ENCODE measurements around the gene ITGAL.
"Not testable (repeated sequence)": the region's sequence is repeated elsewhere in the genome, so short reads cannot be mapped to it uniquely, and the experiment has no call there.

Gene ITGAL

DNA sequence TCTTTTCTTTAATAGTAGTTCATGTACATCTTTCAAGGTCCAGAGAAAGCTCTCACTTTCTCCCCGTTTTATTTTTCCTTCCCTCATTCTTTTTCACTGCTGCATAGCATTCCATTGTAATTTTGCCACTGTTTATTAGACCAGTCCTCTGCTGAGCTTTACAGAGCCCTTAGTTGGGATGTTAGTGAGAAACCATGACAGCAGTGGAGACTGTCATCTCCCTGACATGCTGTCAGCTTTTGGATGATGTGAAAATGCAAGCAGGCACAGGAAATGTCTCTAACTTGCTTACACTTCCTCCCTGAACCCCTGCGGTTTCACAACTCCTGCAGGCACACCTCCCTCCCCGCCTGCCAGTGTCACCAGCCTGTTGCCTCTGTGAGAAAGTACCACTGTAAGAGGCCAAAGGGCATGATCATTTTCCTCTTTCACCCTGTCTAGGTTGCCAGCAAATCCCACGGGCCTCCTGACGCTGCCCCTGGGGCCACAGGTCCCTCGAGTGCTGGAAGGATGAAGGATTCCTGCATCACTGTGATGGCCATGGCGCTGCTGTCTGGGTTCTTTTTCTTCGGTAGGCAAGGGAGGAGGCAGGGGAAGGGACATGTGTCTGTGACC, at the start of gene ITGAL:
Gene ITGAL (plus strand): TSS at position 415 of the 615 bp plus-strand sequence. CDS start 96 bp downstream, at position 511.
- DNase-seq, result peak; percentile 80 to 81

DNA sequence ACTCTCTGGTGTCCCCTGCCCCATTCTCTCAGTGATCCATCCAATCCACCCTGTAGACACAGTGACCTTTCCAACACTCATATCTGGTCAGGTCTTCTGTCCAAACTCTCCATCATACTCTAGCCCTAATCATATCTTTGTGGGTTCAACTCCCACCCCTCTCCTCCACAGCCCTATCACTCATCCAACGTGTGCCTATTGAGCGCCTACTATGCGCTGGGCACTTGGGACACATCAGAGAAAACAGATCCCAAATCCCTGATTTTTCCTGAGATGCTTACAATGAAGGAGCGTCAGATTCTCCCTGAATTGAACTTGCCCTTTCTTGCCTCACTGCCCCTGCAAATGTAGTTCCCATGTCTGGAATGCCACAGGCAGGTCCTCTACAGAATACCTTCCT, 44.5 kb upstream of the ITGAL start:
- no peak for DNase-seq

DNA sequence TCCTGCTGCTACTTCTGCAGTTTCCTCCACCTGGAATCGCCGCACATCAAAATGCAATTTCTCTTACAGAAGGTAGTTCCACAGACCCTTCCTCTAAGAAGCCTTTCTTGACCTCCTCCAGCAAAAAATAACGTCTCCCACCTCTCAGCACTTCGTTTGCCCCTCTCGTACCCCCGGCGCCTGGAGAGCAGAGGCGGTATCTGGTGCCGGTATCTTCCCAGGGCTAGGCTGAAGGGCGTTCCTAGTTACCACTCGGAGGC, 43.2 kb upstream of the ITGAL start:
- DNase-seq, result no peak

DNA sequence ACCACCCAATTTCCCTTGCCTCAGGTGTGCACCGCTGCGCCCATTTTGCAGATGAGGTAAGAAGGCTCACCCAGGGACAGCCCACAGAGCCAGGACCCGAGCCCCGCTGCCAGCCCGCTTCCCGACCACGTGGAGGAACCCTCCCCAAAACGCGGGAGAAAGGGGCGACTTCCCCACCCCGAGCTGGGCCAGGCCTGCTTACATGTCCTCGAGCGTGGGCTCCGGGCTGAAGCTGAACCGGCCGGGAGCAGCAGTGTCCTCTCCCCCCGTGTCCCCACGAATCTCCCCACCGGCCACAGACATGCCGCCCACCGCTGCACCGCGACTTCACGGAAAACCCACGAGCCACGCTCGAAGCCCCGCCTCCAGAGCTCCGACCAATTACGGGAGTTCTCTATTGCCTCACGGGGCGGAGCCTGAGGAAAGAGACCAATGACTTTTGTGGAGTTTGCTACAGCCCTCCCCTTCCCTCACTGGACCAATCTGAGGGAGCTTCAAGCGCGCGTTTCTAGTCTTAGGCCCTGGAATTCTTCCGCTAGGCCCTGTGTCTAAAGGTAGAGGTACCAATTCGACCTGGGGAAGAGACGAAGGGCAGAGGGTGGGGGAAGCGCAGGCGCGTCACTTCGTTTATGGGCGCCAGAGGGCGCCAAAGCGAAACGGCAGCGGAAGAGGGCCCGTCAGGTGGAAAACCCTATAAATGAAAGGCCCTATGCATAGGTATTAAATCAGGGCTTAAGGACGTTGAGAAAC, 42.7 kb upstream of the ITGAL start, which contains the start of gene DCTPP1:
Gene DCTPP1 (minus strand): TSS at position 353 of the 750 bp plus-strand sequence. CDS start 50 bp downstream, at position 303.
- DNase-seq, result peak; percentile 97 to 98

DNA sequence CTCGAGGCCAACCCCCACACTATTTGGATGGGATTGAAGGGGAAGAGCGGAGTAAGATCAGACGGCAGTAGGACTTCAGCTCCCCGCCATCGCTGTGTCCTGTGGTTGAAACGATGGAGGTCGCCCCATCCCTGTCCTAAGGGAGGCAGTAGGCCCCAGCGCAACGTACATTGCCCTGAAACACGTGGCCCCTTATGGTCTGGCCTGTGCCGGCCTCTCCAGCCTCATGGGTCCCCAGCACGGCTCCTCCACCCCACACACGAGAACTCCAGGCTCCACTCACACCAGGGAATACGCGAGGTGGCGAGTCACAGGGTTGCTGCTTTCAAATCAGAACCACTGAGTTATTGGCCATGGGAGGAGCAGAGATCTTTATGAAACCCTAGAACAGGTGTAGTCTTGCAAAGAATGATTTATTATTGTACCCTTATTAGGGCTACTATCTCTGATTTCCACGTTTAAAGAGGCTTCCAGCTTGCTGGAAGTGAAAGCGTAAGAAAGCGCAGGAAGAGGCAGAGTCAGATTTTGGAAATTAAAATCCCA, 42.0 kb upstream of the ITGAL start:
- DNase-seq, result no peak

DNA sequence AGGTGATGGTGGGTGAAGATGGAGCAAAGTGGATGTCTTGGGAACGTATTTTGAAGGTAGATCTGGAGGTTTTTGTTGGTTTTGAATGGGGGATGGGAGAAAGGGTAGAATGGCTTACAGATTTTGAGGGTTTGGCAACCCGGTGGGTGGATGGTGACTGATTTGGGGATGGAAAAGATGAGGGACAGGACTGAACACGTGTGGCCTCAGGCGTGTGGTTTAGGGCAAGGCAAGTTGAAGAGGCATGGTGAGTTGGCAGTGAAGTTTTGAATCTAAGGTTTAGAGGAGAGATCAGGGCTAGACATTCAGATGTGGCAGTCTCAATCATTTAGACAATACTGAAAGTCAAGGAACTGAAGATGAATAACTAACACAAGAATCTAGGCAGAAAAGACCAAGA, 37.7 kb upstream of the ITGAL start:
- DNase-seq, result no peak

DNA sequence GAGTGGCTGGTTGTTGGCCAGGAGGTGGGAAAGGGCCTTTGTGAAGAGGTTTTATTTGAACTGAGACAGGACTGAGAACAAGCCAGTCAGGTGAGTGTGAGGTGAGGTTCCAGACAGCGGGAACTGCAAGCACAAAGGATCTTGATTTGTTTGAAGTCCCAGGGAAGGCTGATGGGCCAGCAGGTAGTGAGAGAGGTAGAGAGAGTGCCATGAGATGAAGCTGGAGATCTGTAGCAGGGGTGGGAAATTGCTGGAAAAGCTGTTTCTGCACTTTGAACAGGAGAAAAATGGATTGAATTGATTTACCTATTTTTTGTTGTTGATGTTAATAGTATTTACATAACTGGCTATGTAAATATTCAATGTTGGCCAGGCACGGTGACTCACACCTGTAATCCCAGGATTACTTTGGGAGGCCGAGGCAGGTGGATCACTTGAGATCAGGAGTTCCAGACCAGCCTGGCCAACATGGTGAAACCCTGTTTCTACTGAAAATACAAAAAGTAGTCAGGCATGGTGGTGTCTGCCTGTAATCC, 35.0 kb upstream of the ITGAL start:
- no peak for DNase-seq

DNA sequence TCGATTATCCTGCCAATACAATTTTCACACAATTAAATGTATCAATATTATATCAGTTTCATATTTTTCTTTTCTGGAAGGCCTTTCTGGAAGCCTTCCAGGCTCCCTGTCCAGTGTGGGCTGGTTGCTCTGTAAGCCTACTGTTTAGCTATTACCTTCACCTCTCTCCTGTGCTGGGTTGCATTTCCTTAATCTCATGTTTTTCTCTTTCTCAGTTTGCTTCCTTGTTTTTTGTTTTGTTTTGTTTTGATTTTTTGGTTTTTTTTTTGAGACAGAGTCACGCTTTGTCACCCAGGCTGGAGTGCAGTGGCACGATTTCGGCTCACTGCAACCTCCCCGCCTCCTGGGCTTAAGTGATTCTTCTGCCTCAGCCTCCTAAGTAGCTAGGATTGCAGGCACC, 33.7 kb upstream of the ITGAL start:
- DNase-seq, result no peak

DNA sequence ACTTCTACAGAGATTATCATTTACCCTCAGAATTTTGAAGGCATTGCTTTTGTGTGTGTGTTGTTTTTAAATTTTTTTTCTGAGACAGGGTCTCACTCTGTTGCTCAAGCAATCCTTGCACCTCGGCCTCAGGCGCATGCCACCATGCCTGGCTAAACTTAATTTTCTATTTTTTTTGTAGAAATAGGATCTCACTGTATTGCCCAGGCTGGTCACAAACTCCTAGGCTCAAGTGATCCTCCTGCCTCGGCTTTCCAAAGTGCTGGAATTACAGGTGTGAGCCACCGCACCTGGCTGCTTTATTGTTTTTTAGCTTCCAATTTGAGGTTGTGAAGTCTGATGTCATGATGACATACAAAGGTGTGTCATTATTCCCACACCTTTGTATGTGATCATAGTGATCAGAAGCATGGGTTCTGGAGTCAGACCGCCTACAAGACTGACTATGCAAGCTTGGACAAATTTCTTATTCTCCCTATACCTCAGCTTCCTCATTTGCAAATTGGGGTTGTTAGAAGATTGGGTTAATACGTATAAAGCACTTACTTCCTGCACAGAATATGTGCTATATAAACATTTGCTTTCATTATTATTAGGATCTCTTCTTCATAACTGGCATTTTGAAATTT, 32.7 kb upstream of the ITGAL start:
- no peak for DNase-seq

DNA sequence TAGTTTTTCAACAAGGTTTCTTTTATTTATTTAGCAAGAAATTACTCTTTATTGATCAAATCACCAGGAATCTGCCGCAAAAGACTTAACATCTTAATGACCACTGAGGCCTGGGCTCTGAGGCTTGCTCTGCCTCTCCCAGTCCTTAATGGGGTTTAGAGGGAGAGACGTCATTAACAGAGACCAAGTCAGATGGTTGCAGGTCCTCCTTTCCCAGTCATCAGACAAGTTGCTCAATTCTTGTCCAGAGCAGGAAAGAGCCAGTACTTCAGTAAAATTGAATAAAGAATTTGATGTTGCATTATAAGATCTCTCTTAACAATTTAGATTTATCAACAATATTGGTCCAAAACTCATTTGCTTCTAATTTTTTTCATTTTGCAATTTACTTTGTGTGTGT, 28.9 kb upstream of the ITGAL start:
- no peak for DNase-seq

DNA sequence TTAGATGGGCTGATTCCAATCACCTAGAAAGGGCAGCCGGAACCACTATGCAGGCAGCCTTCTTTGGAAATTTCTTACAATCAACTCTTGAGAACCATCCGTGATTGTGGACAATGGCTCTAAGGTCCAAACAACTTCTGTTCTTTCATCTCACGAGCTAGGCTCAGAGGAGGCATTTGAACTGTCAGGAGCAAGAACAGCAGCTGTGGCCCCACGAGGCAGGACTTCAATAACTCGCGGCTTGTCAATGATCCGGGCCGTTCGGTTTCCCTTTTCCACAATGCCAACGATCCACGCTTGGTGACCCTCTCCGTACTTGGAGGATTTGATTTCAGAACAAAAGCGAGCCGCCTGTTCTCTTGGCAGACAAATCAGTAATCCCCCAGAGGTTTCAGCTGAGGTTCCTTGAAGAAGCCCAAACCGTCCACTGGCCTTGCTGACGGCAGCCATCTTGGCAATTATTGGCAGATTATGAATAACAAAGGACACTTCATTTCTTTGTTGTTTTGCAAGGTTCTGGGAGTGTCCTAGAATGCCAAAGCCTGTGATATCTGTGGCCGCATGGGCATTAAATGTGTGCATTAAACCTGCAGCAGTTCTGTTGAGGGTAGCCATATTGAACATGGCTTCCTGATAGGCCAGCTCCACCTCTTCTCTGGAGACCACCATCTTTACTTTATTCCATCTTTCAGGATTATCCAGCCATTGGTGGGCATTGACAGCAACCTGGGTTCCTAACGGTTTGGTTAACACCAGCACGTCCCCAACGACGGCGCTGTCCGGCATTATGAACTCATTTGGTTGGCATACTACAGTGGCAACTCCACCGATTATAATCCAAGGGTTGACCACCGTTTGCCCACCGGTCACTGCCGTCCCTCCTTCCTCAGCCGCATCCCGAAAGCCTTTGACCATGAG, 28.1 kb upstream of the ITGAL start:
- no peak for DNase-seq

DNA sequence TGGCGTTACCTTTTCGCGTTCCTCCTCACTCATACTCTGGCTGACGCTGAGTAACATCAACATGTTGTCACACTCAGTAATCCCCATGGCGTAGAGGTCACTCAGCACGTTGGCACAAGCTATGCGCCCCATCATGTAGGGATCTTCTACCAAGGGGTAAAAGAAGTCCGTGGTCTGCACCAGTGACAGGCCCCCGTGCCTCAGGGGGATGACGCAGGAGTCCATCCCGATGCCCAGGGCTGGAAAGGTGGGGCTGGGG, 27.5 kb upstream of the ITGAL start:
- DNase-seq, result no peak

DNA sequence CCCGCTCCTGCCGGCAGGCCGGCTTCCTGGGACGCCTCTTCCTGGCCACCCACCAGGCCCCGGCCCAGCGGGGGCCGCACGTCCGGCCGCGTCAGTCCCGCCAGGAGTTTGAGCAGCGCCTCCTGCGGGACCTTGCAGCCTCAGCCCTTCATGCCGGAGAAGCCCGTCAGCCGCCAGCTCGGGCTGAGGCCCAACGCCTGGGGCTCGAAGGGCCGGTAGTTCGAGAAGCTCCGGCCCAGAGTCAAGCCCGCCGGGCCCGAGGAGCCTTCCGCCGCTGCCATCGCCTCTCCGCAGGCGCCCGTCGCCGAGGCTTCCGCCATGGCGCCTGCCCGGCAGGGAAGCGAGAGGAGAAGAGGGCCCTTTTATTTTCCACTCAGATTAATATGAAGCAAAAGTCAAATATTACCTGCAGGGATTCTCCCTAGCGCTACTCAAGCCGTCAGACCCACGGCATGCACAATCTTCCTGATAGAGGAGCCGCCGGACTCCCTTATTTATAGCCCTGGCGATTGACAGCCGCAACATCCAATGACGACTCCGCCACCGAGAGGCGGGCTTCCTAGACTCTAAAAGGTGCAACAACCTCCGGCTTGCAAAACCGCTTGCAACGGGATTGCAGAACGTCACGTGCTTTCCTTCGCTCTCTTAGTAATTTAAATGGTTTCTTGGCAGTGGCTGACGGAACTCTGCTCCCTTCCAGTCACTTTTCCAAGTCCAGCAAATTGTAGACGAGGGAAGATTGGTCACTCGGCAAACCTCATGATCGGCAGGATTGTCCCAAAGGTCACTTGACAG, 26.9 kb upstream of the ITGAL start, which contains the start of gene SEPHS2:
Gene SEPHS2 (minus strand): TSS at position 467 of the 795 bp plus-strand sequence. CDS start 147 bp downstream, at position 320.
- peak; percentile 89 to 97 for DNase-seq

DNA sequence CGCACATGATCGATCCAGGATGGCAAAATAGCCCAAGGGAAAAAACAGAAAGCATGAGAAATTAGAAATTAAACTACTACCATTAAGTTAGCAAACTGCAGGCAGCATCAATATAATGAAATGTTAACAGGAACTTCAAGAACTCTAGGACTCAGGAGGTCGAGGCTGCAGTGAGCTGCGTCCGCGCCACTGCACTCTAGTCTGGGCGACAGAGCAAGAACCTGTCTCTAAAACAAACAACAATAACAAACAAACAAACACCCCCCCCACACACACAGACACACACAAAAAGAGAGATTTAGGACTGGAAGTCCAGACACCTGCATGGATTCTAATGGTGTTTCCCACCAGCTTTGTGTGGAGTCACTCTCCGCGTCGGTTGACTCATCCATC, 26.3 kb upstream of the ITGAL start:
- no peak for DNase-seq

DNA sequence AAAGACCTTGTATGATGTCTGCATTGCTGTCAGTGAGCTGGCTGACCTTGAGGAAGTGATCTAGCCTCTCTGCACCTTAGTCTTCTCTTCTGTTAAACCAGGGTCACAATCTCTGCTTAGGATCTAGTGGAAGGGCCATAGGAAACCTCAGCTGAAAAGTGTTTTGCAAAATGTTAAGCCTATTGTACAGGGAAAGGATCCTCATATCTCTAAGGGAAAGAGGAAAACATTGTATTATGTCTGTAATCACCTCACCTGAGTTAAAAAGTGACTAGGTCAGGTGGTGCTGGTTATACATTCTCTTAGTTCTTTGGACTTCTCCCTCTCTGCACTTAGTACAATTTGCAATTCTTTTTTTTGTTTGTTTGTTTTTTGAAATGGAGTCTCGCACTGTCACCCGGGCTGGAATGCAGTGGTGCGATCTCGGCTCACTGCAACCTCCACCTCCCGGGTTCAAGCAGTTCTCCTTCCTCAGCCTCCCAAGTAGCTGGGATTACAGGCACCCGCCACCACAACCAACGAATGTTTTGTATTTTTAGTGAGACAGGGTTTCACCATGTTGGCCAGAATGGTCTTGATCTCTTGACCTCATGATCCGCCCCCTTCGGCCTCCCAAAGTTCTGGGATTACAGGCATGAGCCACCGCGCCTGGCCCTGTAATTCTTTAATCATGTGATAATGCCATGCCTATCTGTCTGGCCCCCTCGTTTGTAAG, 24.9 kb upstream of the ITGAL start:
- no peak for DNase-seq

DNA sequence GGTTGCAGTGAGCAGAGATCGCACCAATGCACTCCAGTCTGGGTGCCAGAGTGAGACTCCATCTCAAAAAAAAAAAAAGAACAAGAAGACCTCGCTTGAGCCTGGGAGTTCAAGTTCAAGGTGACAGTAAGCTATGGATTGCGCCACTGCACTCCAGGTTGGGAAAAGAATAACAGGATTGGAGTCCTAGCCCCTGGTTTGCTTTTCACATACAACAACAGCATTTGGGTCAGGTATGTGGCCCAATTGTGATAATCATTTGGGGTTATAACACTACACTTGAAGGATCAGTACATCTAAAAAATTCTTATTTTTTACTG, 23.5 kb upstream of the ITGAL start:
- DNase-seq, result no peak

DNA sequence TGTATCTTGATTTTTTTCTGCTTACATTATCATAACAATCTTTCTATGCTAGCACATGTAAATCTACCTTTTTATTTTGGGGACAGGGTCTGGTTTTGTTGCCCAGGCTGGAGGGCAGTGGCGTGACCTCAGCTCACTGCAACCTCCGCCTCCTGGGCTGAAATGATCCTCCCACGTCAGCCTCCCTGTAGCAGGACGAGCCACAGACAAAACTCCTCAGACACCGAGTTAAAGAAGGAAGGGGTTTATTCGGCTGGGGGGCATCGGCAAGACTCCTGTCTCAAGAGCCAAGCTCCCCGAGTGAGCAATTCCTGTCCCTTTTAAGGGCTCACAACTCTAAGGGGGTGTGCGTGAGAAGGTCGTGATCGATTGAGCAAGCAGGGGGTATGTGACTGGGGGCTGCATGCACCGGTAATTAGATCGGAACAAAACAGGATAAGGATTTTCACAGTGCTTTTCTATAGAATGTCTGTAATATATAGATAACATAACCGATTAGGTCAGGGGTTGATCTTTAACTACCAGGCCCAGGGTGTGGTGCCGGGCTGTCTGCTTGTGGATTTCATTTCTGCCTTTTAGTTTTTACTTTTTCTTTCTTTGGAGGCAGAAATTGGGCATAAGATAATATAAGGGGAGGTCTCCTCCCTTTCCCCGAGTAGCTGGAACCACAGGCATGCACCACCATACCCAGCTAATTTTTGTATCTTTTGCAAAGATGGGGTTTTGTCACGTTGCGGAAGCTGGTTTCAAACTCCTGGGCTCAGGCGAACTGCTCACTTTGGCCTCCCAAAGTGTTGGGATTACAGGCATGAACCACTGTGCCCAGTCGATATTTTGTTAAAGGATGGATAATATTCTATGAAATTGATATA, 19.6 kb upstream of the ITGAL start:
- DNase-seq, result not testable (repeated sequence)

DNA sequence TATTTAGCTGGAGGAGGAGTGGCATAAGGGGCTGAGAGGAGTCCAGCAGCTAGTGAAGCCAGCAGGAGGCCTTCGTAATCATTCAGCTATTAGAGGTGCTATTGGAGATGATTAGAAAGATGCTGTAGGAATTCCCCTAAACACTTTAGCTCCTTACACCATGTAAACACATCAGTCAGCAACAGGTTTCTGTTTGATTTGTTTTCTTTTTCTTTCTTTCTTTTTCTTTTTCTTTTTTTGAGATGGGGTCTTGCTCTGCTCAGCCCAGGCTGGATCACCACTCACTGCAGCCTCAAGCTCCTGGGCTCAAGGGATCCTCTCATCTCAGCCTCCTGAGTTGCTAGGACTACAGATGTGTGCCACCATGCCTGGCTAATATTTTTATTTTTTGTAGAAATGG, 16.2 kb upstream of the ITGAL start:
- no peak for DNase-seq

DNA sequence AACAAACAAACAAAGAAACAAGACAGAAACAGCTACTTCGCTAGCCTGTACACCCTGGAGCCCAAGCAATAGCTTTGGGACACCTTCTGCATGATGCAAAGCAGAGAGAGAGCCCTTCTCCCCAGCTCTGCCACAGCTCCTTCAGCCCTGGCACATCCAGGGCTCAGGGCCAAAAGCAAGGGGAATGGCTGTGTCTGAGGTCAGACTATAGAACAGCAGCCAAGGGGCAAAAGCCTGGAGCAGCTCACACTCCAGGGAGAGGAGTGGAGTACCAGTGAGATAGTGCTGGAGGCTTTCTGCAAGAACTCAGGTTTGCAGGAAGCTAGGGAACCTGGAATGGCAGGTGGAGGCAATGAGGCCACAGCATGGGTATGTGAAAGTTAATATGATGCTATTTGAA, 15.3 kb upstream of the ITGAL start:
- no peak for DNase-seq

DNA sequence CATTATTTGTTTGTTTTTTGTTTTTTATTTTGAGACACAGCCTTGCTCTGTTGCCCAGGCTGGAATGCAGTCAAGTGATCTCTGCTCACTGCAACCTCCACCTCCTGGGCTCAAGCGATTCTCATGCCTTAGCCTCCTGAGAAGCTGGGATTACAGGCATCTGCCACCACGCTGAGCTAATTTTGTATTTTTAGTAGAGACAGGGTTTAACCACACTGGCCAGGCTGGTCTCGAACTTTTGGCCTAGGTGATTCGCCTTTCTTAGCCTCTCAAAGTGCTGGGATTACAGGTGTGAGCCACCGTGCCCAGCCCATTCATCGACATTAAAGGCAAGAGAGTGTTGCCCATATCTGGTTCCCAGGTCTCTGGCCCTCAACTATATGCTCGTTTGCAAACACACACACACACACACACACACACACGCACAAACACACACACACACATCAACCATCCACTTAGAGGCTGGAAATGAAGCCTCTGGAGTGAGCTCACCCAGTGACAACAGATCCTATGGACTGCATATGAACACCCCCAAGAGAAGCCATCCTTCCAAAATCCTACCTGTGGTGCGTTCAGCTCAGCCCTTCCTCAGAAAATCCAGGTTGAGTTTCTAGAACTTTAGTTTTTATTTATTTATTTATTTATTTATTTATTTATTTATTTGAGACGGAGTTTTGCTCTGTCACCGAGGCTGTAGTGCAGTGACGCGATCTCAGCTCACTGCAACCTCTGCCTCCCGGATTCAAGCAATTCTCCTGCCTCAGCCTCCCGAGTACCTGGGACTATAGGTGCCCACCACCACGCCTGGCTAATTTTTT, 14.6 kb upstream of the ITGAL start:
- no peak for DNase-seq
